Fibroblast of skin of abdomen (primary cell): ENCODE data around the gene VKORC1L1.
"Not testable (repeated sequence)": the region's sequence is repeated elsewhere in the genome, so short reads cannot be mapped to it uniquely, and the experiment has no call there.

Source experiments
- DNase-seq: peaks from one replicate; pipeline ENCODE4 v3.0.0-alpha.2; 2013

Gene VKORC1L1

DNA sequence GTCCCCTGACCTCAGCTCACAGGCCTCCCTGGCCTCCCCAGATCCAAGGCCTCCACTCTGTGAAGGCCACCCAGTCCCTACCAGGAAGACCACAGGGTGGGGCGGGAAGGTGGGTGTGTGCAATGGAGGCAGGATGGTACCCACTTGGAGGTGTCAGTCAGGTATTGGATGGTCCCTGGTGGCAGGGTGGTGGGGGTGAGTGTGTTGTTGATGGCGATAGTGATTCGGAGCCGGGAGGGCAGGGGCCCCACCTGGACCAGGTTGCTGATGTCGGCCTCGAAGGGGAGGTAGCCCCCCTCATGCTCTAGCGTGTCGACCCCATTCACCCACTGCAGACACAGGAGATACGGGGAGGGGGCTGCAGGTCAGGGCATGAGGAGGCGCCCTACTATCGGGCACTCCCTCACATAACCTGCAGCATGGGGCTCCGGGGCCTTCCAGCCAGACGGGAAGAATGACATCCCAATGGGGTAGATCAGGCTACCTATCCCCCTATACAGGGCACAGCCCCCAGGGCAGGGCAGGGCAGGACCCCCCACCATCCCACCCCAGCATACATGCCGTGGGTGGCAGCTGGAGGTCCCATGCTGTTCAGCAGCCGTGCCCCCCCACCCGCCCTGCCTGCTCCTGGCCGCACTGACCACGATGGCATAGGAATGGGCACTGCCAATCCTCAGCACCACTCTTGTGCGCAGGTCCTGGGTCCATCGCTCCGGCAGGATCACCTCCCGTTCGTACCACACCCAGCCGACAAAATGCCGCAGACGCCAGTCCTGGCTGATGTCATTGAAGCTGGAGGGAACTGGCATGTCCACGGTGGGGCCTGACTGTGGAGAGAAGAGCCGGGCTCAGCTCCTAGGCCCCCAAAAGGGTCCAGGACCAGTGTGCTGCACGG, 107.0 kb downstream of the VKORC1L1 start:
- no peak for DNase-seq

DNA sequence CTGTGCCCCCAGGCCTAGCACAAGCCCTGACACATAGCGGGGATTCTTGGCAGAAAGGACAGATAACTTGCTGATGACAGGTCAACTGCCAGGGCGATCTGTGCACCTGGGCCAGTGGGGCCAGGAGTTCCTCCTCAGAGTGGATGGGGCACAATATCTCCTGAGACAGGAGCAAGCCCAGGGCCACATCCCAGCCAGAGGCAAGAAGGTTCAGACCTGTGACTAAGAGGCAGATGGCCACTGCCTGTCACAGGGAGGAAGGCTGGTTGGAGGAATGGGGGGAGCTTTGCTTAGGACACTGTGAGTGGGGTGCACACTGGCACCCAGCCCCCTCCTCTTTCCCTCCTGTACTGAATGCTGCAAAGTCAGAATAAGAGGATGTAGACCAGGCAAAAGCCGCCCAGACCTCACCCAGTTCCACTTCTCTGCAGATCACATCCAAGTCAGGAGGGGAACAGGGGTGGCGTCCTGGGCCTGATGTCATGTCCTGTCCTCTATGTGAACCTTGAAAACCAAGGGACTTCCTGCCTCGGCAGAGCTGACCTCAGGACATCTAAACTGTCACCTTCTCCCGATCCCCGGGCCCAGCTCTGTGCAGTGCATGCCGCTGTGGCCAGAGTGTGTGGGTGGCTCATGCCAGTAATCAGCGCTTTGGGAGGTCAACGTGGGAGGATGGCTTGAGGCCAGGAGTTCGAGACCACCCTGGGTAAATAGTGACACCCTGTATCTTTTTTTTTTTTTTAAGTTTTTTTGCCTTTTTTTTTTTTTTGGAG, 107.8 kb downstream of the VKORC1L1 start:
- DNase-seq = no peak

DNA sequence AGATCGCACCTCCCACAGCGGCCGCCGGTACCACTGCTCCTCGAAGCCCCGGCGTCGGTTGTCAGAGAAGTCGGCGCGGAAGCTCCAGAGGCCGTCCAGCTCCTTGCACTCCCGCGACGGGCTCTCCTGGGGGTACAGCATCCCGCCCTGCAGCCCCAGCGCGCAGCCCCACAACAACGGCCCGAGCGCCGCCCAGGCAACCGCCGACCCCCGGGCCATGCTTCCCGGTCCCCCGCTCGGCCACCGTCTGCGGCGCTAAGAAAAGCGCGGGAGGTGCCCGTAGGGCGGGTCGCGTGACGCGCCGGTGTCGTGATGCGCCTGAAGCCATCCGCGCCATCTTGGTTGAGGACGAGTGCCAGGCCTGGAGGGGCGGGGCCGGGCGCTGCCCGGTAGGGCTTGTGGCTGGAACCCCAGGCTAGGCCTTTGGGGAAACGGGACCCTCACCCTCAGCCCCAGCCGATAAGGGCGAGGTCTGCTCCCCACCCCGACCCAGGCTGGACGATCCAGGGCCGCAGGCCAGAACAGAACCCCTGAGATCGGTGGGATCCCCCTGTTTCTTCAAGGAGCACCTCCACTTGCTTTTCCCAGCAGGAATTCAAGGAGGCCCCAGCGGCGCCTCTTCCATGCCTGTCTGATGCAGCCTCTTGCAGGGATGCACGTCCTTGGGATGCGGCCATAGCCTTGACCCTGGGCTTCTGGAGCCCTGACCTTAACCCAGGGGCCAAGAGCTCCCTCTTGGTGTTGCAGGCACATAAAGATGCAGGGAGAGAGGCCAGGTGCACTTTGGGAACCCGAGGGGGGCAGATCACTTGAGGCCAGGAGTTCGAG, 109.3 kb downstream of the VKORC1L1 start, which contains the start of gene GUSB:
Gene GUSB (minus strand): TSS at position 249 of the 828 bp plus-strand sequence. CDS start 30 bp downstream, at position 219.
- peak; percentile 89 for DNase-seq

DNA sequence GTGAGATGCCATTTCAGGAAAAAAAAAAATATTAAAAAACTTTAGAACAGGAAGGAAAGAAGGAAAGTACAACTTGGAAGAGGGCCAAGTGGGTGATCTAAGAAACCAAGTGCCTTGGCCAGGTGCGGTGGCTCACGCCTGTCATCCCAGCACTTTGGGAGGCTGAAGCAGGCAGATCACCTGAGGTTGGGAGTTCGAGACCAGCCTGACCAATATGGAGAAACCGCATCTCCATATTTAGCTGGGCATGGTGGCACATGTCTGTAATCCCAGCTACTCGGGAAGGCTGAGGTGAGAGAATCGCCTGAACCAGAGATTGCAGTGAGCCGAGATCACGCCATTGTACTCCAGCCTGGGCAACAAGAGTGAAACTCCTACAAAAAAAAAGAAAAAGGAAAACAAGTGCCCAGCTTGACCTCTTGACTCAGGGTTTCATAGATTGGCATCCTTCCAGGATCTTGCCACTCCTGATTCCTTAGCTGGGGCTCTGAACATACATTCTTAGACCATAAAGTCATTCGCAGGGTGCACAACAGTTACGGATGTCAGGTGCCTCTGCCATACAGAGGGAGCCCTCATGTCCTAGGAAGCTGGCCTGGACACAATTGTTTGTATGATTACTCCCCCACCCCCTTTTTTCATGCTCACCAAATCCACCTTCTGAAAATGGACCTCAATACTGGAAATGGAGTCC, 111.2 kb downstream of the VKORC1L1 start:
- no peak for DNase-seq

DNA sequence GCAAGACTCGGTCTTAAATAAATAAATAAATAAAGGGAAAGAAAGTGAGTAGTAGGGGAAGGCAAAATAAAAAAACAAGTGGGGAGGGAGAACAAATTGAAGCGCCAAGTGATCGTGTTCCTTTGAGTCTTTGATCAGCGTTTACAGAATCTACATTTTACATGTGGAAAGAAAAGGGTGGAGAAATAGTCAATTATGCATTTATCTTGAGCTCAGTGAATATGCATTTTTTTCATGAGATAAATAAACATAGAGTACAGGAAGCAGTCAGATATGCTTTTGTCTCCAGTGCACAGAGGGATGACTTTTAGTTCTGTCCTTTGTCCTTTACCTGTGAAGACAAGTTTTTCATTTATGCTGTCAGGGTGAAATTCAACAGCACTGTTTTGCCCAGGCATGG, 115.2 kb downstream of the VKORC1L1 start:
- DNase-seq = no peak

DNA sequence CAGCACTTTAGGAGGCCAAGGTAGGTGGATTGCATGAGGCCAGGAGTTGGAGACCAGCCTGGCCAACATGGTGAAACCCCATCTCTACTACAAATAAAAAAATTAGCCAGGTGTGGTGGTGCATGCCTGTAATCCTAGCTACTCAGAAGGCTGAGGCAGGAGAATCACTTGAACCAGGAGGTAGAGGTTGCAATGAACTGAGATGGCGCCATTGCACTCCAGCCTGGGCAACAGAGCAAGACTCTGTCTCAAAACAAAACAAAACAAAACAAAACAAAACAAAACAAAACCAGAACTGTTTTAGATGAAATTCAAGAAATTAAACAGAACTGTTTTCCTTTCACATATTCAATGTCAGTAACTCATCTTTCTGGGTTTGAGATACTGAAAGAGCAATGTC, 115.6 kb downstream of the VKORC1L1 start:
- not testable (repeated sequence) for DNase-seq

DNA sequence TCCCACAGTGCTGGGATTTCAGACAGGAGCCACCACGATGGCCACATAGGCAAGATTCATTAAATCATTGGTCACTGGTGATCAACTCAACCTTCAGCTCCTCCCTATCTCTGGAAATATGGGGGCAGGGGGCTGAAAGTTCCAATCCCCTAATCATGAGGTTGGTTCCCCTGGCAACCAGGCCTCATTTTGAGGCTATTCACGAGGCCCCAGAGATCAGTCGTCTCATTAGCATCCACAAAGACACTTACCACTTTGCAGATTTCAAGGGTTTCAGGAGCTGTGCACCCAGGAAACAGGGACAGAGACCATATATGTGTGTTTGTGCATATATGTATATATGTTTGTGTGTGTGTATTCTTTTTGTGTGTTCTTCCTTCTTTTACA, 116.8 kb downstream of the VKORC1L1 start:
- no peak for DNase-seq

DNA sequence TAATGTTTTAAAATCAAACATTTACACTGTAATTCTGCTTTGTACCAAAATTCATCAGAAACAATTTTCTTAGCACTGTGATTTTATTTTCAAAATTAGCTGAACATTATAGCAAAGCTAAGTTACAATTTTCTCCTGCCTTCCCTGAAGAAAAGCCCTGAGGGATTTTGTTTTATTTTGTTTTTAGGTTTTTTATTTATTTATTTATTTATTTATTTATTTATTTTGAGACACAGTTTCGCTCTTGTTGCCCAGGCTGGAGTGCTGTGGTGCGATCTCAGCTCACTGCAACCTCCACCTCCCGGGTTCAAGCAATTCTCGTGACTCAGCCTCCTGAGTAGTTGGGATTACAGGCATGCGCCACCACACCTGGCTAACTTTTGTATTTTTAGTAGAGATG, 119.0 kb downstream of the VKORC1L1 start:
- not testable (repeated sequence) for DNase-seq

DNA sequence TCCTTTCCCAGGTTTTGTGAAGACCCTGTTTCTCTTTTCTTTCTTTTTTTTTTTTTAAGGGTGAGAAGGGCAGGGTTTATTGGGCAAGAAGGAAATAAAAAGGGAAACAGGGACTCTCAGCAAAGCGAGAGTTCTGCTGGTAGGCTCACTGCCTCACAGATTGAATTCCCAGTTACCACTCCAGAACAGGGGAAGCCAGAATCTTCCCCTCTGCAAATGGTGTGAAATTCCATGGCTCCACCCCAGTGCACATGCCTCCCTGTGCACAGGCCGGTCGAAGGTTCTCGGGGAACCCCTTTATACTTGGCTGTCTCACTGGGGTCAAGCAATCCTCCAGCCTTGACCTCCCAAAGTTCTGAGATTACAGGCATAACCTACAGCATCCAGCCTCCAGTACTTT, 119.7 kb downstream of the VKORC1L1 start:
- no peak for DNase-seq

DNA sequence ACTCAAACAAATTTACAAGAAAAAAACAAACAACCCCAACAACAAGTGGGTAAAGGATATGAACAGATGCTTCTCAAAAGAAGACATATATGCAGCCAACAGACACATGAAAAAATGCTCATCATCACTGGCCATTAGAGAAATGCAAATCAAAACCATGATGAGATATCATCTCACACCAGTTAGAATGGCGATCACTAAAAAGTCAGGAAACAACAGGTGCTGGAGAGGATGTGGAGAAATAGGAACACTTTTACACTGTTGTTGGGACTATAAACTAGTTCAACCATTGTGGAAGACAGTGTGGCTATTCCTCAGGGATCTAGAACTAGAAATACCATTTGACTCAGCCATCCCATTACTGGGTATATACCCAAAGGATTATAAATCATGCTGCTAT, 122.1 kb downstream of the VKORC1L1 start:
- not testable (repeated sequence) for DNase-seq

DNA sequence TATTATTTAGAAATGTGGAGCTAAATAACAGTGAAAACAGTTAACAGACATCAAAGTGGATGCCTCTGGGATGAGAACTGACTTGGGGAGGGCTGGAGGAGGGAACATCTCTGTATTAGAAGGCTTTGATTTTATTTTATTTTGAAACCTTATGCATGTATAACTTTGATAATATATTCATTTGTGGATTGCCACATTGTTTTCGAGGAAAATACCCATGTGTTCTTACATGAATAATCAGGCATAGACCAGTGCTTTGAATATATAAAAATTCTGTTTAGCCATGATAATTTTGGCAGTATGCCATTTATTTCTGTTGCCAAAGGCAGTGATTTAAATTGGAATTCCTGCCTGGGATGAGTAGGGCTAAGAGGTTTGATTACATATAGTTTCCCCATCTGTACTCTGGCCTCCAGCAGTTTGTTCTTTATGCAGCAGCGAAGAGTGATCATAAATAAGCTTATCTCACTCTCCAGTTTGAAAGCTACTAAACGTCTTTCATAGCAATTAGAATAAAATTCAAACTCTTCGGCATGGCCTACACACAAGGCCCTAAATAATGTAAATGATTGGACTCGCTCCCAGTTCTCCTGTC, 128.0 kb downstream of the VKORC1L1 start:
- DNase-seq = not testable (repeated sequence)

DNA sequence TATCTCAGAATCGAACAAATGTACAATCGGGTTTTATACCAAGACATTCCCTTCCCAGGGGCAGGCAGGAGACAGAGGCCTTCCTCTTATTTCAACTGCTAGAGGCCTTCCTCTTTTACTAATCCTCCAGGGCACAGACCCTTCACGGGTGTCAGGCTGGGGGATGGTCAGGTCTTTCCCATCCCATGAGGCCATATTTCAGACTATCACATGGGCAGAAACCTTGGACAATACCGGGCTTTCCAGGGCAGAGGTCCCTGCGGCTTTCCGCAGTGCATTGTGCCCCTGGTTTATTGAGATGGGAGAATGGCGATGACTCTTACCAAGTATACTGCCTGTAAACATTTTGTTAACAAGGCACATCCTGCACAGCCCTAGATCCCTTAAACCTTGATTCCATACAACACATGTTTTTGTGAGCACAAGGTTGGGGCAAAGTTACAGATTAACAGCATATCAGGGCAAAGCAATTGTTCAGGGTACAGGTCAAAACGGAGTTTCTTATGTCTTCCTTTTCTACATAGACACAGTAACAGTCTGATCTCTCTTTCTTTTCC, 132.3 kb downstream of the VKORC1L1 start:
- DNase-seq = not testable (repeated sequence)

DNA sequence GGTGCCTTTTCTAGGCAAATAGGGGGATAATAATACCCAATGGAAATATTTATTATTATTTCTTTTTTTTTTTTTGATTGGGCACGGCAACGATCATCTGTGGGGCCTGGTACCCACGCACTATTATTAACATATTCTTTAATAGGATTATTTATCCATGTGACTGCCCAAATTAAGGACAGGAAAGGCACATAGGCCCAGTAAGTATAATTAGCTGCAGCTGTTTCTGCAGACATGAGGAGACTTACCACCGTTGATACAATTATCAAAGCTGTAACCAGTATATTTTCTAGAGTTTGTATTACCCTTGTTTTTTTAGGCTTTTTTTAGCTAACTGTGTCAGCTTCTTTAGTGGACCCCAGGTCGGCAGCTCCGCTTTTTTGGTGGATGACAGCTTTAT, 134.4 kb downstream of the VKORC1L1 start:
- DNase-seq = no peak
